GM21390 (cell line): ENCODE results near the gene PRPSAP1.
"Not testable (repeated sequence)": the region's sequence is repeated elsewhere in the genome, so short reads cannot be mapped to it uniquely, and the experiment has no call there.

Experiments used
- ATAC-seq: cut with Tn5 transposase; IDR thresholded peaks from one replicate; pipeline ENCODE4 v1.9.1; 2021; ENCODE audit not compliant: unreplicated experiment

Gene PRPSAP1

GRCh38 chr17:76327696-76328095 is 26.0 kb downstream of the PRPSAP1 start:
- no peak for ATAC-seq

GRCh38 chr17:76326306-76326705 is 27.4 kb downstream of the PRPSAP1 start:
- ATAC-seq = no peak

- no peak for ATAC-seq
These were observed 35.1 kb downstream of the PRPSAP1 start for GRCh38 chr17:76318586-76318985.

GRCh38 chr17:76317535-76317934 is 36.2 kb downstream of the PRPSAP1 start:
- ATAC-seq = no peak

- ATAC-seq = no peak
These were observed 39.1 kb downstream of the PRPSAP1 start for GRCh38 chr17:76314392-76315227.

GRCh38 chr17:76312735-76313134 is 41.0 kb downstream of the PRPSAP1 start:
- ATAC-seq = no peak

GRCh38 chr17:76309461-76309860 is 44.3 kb downstream of the PRPSAP1 start:
- ATAC-seq = no peak

GRCh38 chr17:76307966-76308338 is 45.8 kb downstream of the PRPSAP1 start, which contains the start of gene QRICH2:
Gene QRICH2 (minus strand): TSS chr17:76308276. CDS start chr17:76307998, 278 bp downstream.
- no peak for ATAC-seq

GRCh38 chr17:76307299-76307965 is 46.3 kb downstream of the PRPSAP1 start:
- no peak for ATAC-seq

GRCh38 chr17:76305135-76305454 is 48.6 kb downstream of the PRPSAP1 start:
- ATAC-seq = not testable (repeated sequence)

GRCh38 chr17:76304226-76305134 is 49.2 kb downstream of the PRPSAP1 start:
- ATAC-seq = no peak

- no peak for ATAC-seq
These were observed 56.3 kb downstream of the PRPSAP1 start for GRCh38 chr17:76297436-76297835.

GRCh38 chr17:76296889-76297288 is 56.8 kb downstream of the PRPSAP1 start:
- ATAC-seq = no peak

- ATAC-seq = no peak
These were observed 57.5 kb downstream of the PRPSAP1 start for GRCh38 chr17:76296186-76296585.

GRCh38 chr17:76293106-76293505 is 60.6 kb downstream of the PRPSAP1 start:
- ATAC-seq = no peak

- ATAC-seq = no peak
These were observed 61.1 kb downstream of the PRPSAP1 start for GRCh38 chr17:76292567-76292966.

- ATAC-seq = no peak
These were observed 71.9 kb downstream of the PRPSAP1 start for GRCh38 chr17:76281573-76282371.

- no peak for ATAC-seq
These were observed 73.1 kb downstream of the PRPSAP1 start for GRCh38 chr17:76280650-76281049.

GRCh38 chr17:76279742-76280287 is 73.9 kb downstream of the PRPSAP1 start:
- ATAC-seq = no peak
